ENCODE measurements around the gene KCNK7. TPM values are rescaled to one million over a fixed set of nuclear protein-coding genes. Genes with fewer than 3 reads are reported as not detected.
"Not testable (repeated sequence)": the region's sequence is repeated elsewhere in the genome, so short reads cannot be mapped to it uniquely, and the experiment has no call there.

The KCNK7 gene
- total RNA-seq, 2 experiments from 2014 or later: 4.9 to 5.0 TPM

DNA sequence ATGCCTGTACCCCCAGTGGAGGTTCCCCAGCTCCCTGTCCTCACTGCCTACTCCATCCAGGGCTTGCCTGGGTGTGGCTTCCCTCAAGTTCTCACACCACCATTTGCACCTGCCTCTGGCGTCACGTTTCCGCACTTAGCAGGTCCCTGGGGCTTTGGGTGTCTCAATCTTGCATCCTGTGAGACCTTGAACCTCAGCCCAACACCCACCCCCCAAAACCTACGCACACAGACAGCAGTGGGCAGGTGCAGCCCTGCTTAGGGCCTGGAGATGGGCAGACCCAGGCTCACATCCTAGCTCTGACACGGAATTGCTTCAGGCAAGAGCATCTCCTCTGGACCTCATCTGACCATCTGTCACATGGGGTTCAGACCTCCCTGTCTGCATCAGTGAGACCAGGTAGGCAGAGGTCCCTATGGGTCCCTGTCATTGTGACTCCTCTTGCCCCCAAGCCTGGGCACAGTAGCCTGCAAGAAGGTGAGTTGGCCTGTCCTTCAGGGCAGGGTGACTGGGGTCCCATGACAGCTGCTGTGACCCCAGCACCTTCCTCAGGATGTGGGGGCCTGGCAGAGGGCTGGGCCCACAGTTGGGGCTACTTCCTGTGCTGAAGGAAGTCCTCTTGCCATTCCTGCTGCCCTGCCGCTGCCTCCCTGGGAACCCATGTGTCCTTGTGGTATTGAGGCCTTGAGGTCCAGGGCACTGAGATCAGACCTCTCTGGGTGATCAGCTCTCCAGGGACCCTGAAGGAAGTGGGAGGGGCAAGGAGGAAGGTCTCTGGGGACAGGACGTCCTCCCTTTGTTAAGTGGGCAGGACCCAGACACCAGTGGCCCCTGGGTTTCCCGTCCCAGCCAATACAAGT, 44.3 kb upstream of the KCNK7 start:
- Histone ChIP-seq H3K4me3 (ENCODE audit: low read length) (peak overlapping the region; percentile 59), H3K27me3 (ENCODE audit: control insufficient read depth in 1 of 2, insufficient read depth in 2 of 2, low read length in 2 of 2) (no peaks in the 10 kb centered on the region), H3K27ac (ENCODE audit: low read depth in 1 of 2, low read length in 2 of 2) (peak overlapping the region; percentile 94 to 95), H3K9me3 (ENCODE audit: control insufficient read depth in 1 of 2, insufficient read depth in 1 of 2, low read length in 2 of 2) (no peaks in the 10 kb centered on the region), H3K4me1 (ENCODE audit: insufficient read depth, low read length) (peaks cover 73% of the 10 kb centered on the region), H3K36me3 (ENCODE audit: insufficient read depth, low read length) (peaks cover 64% of the 10 kb centered on the region)
- Mint-ChIP-seq H3K27me3 (no peaks in the 10 kb centered on the region), H3K27ac (peak overlapping the region; percentile 100), H3K36me3 (ENCODE audit: low read depth) (peaks cover 68% of the 10 kb centered on the region), H3K9me3 (no peaks in the 10 kb centered on the region), H3K4me1 (ENCODE audit: low read depth) (peaks cover 67% of the 10 kb centered on the region), H3K4me3 (peak overlapping the region; percentile 97)
- ChIA-PET POLR2A (interaction anchor here (0.6 to 6.1 kb wide), 17 partner anchors 8 to 518 kb away, joined by 3 to 244 read pairs (median 4); partner anchors contain the start of genes BANF1, CFL1, FAM89B and FAU), CTCF (interaction anchor here (1.3 to 2.4 kb wide), 4 partner anchors 12 to 72 kb away, joined by 3 to 10 read pairs (median 4); partner anchors contain the start of gene KAT5)
- intact Hi-C loops (cut with DNase I, micrococcal nuclease): loop anchor here (1.0 to 2.0 kb wide), 3 partner anchors 13 to 25 kb away; partner anchors contain the start of gene PCNX3 (in 1 of the 2)
- TF ChIP-seq CTCF (IDR thresholded peaks at IDR 0.05): no peak
- ATAC-seq (ENCODE audit: poor library complexity) (peak; percentile 73), DNase-seq (peak; percentile 57 to 95 (median 74))

DNA sequence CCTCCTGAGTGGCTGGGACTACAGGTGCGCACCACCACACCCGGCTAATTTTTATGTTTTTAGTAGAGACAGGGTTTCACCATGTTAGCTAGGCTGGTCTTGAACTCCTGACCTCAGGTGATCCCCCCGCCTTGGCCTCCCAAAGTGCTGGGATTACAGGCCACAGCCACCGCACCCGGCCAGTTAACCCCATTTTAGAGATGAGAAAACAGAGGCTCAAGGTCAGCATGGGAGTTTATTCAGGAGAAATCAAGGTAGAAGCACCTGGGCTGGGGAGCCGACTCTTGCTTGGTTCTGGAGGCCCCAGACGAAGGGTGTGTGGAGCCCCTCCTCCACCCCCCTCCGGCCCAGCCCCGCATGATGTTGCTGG, 43.6 kb upstream of the KCNK7 start:
- not testable (repeated sequence) for H3K27me3 Mint-ChIP-seq; H3K27me3 ChIP-seq (ENCODE audit: control insufficient read depth in 1 of 2, insufficient read depth in 2 of 2, low read length in 2 of 2); DNase-seq; ATAC-seq (ENCODE audit: poor library complexity); H3K9me3 Mint-ChIP-seq; H3K9me3 ChIP-seq (ENCODE audit: control insufficient read depth in 1 of 2, insufficient read depth in 1 of 2, low read length in 2 of 2)
- POLR2A ChIA-PET: interaction anchor here (0.8 to 6.1 kb wide), 14 partner anchors 8 to 363 kb away, joined by 3 to 244 read pairs (median 7); partner anchors contain the start of genes BANF1, CFL1, FAM89B and KAT5
- CTCF ChIA-PET: interaction anchor here (1.3 to 2.4 kb wide), 4 partner anchors 14 to 72 kb away, joined by 3 to 10 read pairs (median 6); partner anchors contain the start of gene KAT5
- Histone ChIP-seq H3K27ac (ENCODE audit: low read depth in 1 of 2, low read length in 2 of 2) (peak overlapping the region; percentile 92 to 95), H3K4me3 (ENCODE audit: low read length) (peak overlapping the region; percentile 100), H3K36me3 (ENCODE audit: insufficient read depth, low read length) (peaks cover 67% of the 10 kb centered on the region), H3K4me1 (ENCODE audit: insufficient read depth, low read length) (peaks cover 75% of the 10 kb centered on the region)
- H3K4me1 Mint-ChIP-seq (ENCODE audit: low read depth): peaks cover 64% of the 10 kb centered on the region
- peaks cover 63% of the 10 kb centered on the region for H3K36me3 Mint-ChIP-seq (ENCODE audit: low read depth)
- peak overlapping the region; percentile 100 for H3K27ac Mint-ChIP-seq
- intact Hi-C loops (cut with DNase I, micrococcal nuclease): loop anchor here (1.0 to 2.0 kb wide), 3 partner anchors 14 to 24 kb away; partner anchors contain the start of gene PCNX3 (in 1 of the 2)
- H3K4me3 Mint-ChIP-seq: peak overlapping the region; percentile 97

DNA sequence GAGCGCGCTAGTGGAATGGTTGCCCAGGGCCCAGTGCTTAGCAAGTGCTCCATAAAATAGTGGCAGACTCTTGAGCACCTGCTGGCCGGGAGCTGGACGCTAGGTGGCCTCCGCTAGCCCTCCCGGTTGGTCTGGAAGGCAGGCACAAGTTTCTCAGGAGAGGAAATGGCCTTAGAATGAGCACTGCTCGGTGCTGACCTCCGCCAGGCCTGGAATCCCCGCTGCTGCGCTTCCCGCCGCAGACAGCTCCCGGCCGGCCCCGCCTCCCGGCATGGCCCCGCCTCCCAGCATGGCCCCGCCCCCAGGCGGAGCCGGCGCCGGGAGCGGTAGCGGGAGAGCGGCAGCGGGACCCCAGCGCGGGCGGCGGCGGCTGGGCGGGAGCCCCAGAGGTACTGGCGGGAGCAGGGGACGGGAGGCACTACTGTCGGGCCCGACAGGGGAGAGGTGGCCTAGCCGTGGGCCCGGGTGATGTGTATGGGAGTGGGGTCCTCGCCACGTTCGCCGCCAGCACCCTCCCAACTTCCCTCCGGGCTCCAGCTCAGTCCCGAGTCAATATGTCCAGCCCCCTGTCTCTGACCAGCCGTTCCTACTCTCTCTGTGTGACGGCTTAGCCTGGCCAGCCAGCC, 42.3 kb upstream of the KCNK7 start, which contains the start of gene SIPA1:
Gene SIPA1 (plus strand): TSS at position 308 of the 626 bp plus-strand sequence. CDS start 2,821 bp downstream, outside the sequence.
- Histone ChIP-seq H3K4me1 (ENCODE audit: insufficient read depth, low read length) (peaks cover 74% of the 10 kb centered on the region), H3K27me3 (ENCODE audit: control insufficient read depth in 1 of 2, insufficient read depth in 2 of 2, low read length in 2 of 2) (no peaks in the 10 kb centered on the region), H3K36me3 (ENCODE audit: insufficient read depth, low read length) (peaks cover 66% of the 10 kb centered on the region), H3K27ac (ENCODE audit: low read depth in 1 of 2, low read length in 2 of 2) (peak within 1 kb of the TSS; percentile 92 to 95), H3K4me3 (ENCODE audit: low read length) (peak within 1 kb of the TSS; percentile 100), H3K9me3 (ENCODE audit: control insufficient read depth in 1 of 2, insufficient read depth in 1 of 2, low read length in 2 of 2) (no peaks in the 10 kb centered on the region)
- Mint-ChIP-seq H3K27ac (peak within 1 kb of the TSS; percentile 100), H3K4me3 (peak within 1 kb of the TSS; percentile 97), H3K27me3 (no peaks in the 10 kb centered on the region), H3K36me3 (ENCODE audit: low read depth) (peaks cover 58% of the 10 kb centered on the region), H3K9me3 (no peaks in the 10 kb centered on the region), H3K4me1 (ENCODE audit: low read depth) (peaks cover 60% of the 10 kb centered on the region)
- intact Hi-C loops (cut with DNase I, micrococcal nuclease): loop anchor here in 1 of 2 experiments (1.0 to 2.0 kb wide), 3 partner anchors 14 to 25 kb away; no protein-coding TSS in a partner anchor
- peak; percentile 43 for ATAC-seq (ENCODE audit: poor library complexity)
- ChIA-PET POLR2A (interaction anchor here (0.6 to 6.1 kb wide), 19 partner anchors 8 to 675 kb away, joined by 3 to 244 read pairs (median 4); partner anchors contain the start of genes BANF1, EIF1AD, KAT5 and MAP3K11), CTCF (interaction anchor here (0.8 to 2.4 kb wide), 5 partner anchors 12 to 222 kb away, joined by 3 to 10 read pairs (median 6); partner anchors contain the start of genes KAT5 and MUS81)
- peak; percentile 50 to 90 (median 68) for DNase-seq
- no peak for TF ChIP-seq CTCF (IDR thresholded peaks at IDR 0.05)
